Sigmoid colon (tissue), 7 donors: ENCODE data around the gene ADCY3. TPM values are rescaled to one million over a fixed set of nuclear protein-coding genes. Genes with fewer than 3 reads are reported as not detected.

ENCODE experiments used
- DNase-seq: peaks from one replicate; pipeline ENCODE4 v3.0.0-alpha.2; 2019
- H3K27ac ChIP-seq, 4 donors: fragments of 200-600 bp; sonication (generic); one replicate each; pipeline ENCODE4 v1.5.1; 2016 to 2019; ENCODE audit warnings: mild to moderate bottlenecking in 1 of 4
- H3K27me3 ChIP-seq, 3 donors: fragments of 200-600 bp; sonication (generic); one replicate each; pipeline ENCODE4 v1.5.1; 2019; ENCODE audit warnings: mild to moderate bottlenecking in 1 of 3
- H3K36me3 ChIP-seq, 4 donors: fragments of 200-600 bp; sonication (generic); one replicate each; pipeline ENCODE4 v1.5.1; 2016 to 2019
- H3K4me1 ChIP-seq, 4 donors: fragments of 200-600 bp; sonication (generic); one replicate each; pipeline ENCODE4 v1.5.1; 2017 to 2019
- H3K4me3 ChIP-seq, 4 donors: fragments of 200-600 bp; sonication (generic); one replicate each; pipeline ENCODE4 v1.5.1; 2017 to 2019; ENCODE audit warnings: mild to moderate bottlenecking in 2 of 4, moderate library complexity in 1 of 4
- H3K9me3 ChIP-seq, 4 donors: fragments of 200-600 bp in 3 of 4; sonication (generic) in 3 of 4; one replicate each; pipeline versions ENCODE4 v1.5.1 to v1.6.1; 2013 to 2019
- CTCF ChIP-seq, 4 experiments: fragments of 450-650 bp in 3 of 4; fragments of 200-600 bp in 1 of 4; IDR thresholded peaks; one replicate each; pipeline ENCODE4 v1.5.1; 2016 to 2019; ENCODE audit warnings: antibody characterized with exemption in 4 of 4, mild to moderate bottlenecking in 3 of 4, moderate library complexity in 2 of 4
- EP300 ChIP-seq, 4 donors: sonication (generic); formaldehyde crosslinking; IDR thresholded peaks; one replicate each; pipeline ENCODE4 v1.6.1; 2017; ENCODE audit warnings: antibody characterized with exemption in 4 of 4
- POLR2A ChIP-seq, 2 donors: fragments of 450-650 bp; IDR thresholded peaks; one replicate each; pipeline ENCODE4 v1.6.1; 2016; ENCODE audit warnings: antibody characterized with exemption in 2 of 2, mild to moderate bottlenecking in 2 of 2, moderate library complexity in 2 of 2
- POLR2AphosphoS5 ChIP-seq, 4 donors: sonication (generic); formaldehyde crosslinking; IDR thresholded peaks; one replicate each; pipeline ENCODE4 v1.6.1; 2017; ENCODE audit warnings: antibody characterized with exemption in 4 of 4
- WGBS, 2 donors: extraction: QIAGEN DNeasy Blood & Tissue Kit; methylation state at CpG; one replicate each; pipeline ENCODE4 v1.1.7; 2013; 5-methylcytosine and 5-hydroxymethylcytosine counted together
- intact Hi-C: fragments of 100-400 bp; cut with DNase I; formaldehyde crosslinking; loops from one replicate; pipeline ENCODE4 v1.15.1; 2023
- polyA plus RNA-seq, 3 donors: library from polyadenylated mRNA; stranded (reverse); fragments of 200-250 nt; gene quantifications; one replicate each; pipeline ENCODE4 v1.2.3, GENCODE V29; 2013
- total RNA-seq, 4 donors: library from RNA; depleted of rRNA; stranded (reverse); fragments of >200 nt; gene quantifications; one replicate each; pipeline ENCODE4 v1.1.0, GENCODE V29; 2016
- donor health status: healthy with polysubstance abuse.
- donor health status: Bipolar disorder and iron deficiency.
- donor health status: healthy.

Gene ADCY3
- total and polyA plus RNA-seq, 7 donors = 3.5 to 43.8 (median 17.5) TPM

- Histone ChIP-seq H3K27me3 (no peaks in the 10 kb centered on the region), H3K4me3 (no peak overlapping the region), H3K27ac (peak overlapping the region in 1 of 4 donors; percentile 48), H3K9me3 (no peaks in the 10 kb centered on the region), H3K36me3 (no peaks in the 10 kb centered on the region), H3K4me1 (no peaks in the 10 kb centered on the region)
- no peak for DNase-seq
- WGBS, 2 donors = 73 to 87% methylated on average over 13 of the region's 13 CpGs
- TF ChIP-seq POLR2A (IDR thresholded peaks at IDR 0.05) = no peak
- TF ChIP-seq EP300 (IDR thresholded peaks at IDR 0.05) = no peak
- no peak for TF ChIP-seq CTCF (IDR thresholded peaks at IDR 0.05)
- TF ChIP-seq POLR2AphosphoS5 (IDR thresholded peaks at IDR 0.05) = no peak
- intact Hi-C loops = no loop called here
Observed at GRCh38 chr2:24886126-24886501, 33.9 kb downstream of the ADCY3 start.

GRCh38 chr2:24885221-24886125, 34.6 kb downstream of the ADCY3 start:
- no peaks in the 10 kb centered on the region for H3K27me3 ChIP-seq
- no peaks in the 10 kb centered on the region for H3K36me3 ChIP-seq
- no peaks in the 10 kb centered on the region for H3K9me3 ChIP-seq
- no peak for TF ChIP-seq EP300 (IDR thresholded peaks at IDR 0.05)
- no peak for TF ChIP-seq POLR2AphosphoS5 (IDR thresholded peaks at IDR 0.05)
- TF ChIP-seq POLR2A (IDR thresholded peaks at IDR 0.05) = no peak
- no peak for TF ChIP-seq CTCF (IDR thresholded peaks at IDR 0.05)
- DNase-seq = no peak
- H3K4me3 ChIP-seq = no peak overlapping the region
- H3K4me1 ChIP-seq = no peaks in the 10 kb centered on the region
- peak overlapping the region in 1 of 4 donors; percentile 48 for H3K27ac ChIP-seq
- intact Hi-C loops = no loop called here
- 83 to 89% methylated on average over 11 of the region's 11 CpGs for WGBS, 2 donors

- whole genome bisulfite sequencing, 2 donors = 76 to 77% methylated on average over 4 of the region's 4 CpGs
- Histone ChIP-seq H3K4me3 (no peak overlapping the region), H3K27ac (peak overlapping the region in 3 of 4 donors; percentile 22 to 49 (median 24)), H3K4me1 (no peaks in the 10 kb centered on the region), H3K9me3 (no peaks in the 10 kb centered on the region), H3K27me3 (no peaks in the 10 kb centered on the region), H3K36me3 (no peaks in the 10 kb centered on the region)
- DNase-seq = no peak
- TF ChIP-seq POLR2AphosphoS5 (IDR thresholded peaks at IDR 0.05) (peak in 2 of 4 donors; percentile 14 to 22), POLR2A (IDR thresholded peaks at IDR 0.05) (no peak)
- intact Hi-C loops = no loop called here
Observed at GRCh38 chr2:24883946-24884345, 36.1 kb downstream of the ADCY3 start.

GRCh38 chr2:24881623-24882022, 38.4 kb downstream of the ADCY3 start:
- H3K4me1 ChIP-seq = no peaks in the 10 kb centered on the region
- H3K9me3 ChIP-seq = no peaks in the 10 kb centered on the region
- no peak overlapping the region for H3K27ac ChIP-seq
- no peak overlapping the region for H3K4me3 ChIP-seq
- no peak for DNase-seq
- no peaks in the 10 kb centered on the region for H3K27me3 ChIP-seq
- intact Hi-C loops = no loop called here
- WGBS, 2 donors = 94 to 95% methylated on average over 9 of the region's 9 CpGs
- H3K36me3 ChIP-seq = no peaks in the 10 kb centered on the region
- TF ChIP-seq POLR2A (IDR thresholded peaks at IDR 0.05) = no peak
- TF ChIP-seq CTCF (IDR thresholded peaks at IDR 0.05) = no peak
- TF ChIP-seq POLR2AphosphoS5 (IDR thresholded peaks at IDR 0.05) = no peak
- no peak for TF ChIP-seq EP300 (IDR thresholded peaks at IDR 0.05)

- Histone ChIP-seq H3K27ac (no peak overlapping the region), H3K36me3 (no peaks in the 10 kb centered on the region), H3K4me3 (no peak overlapping the region), H3K9me3 (no peaks in the 10 kb centered on the region), H3K4me1 (no peaks in the 10 kb centered on the region), H3K27me3 (no peaks in the 10 kb centered on the region)
- intact Hi-C loops = no loop called here
- TF ChIP-seq EP300 (IDR thresholded peaks at IDR 0.05) (no peak), POLR2A (IDR thresholded peaks at IDR 0.05) (no peak), POLR2AphosphoS5 (IDR thresholded peaks at IDR 0.05) (no peak), CTCF (IDR thresholded peaks at IDR 0.05) (no peak)
- 92 to 94% methylated on average over 6 of the region's 6 CpGs for WGBS, 2 donors
- DNase-seq = no peak
Observed at GRCh38 chr2:24881158-24881557, 38.9 kb downstream of the ADCY3 start.
